HG02970 (cell line): Measurements from ENCODE around the gene TARS1.

Experiments
- ATAC-seq: cut with Tn5 transposase; IDR thresholded peaks from one replicate; pipeline ENCODE4 v1.9.1; 2021; ENCODE audit warnings: mild to moderate bottlenecking, moderate library complexity, moderate number of reproducible peaks; ENCODE audit not compliant: unreplicated experiment, low FRiP score

TARS1 gene

GRCh38 chr5:33438996-33439395, 1.8 kb upstream of the TARS1 start:
- no peak for ATAC-seq

DNA sequence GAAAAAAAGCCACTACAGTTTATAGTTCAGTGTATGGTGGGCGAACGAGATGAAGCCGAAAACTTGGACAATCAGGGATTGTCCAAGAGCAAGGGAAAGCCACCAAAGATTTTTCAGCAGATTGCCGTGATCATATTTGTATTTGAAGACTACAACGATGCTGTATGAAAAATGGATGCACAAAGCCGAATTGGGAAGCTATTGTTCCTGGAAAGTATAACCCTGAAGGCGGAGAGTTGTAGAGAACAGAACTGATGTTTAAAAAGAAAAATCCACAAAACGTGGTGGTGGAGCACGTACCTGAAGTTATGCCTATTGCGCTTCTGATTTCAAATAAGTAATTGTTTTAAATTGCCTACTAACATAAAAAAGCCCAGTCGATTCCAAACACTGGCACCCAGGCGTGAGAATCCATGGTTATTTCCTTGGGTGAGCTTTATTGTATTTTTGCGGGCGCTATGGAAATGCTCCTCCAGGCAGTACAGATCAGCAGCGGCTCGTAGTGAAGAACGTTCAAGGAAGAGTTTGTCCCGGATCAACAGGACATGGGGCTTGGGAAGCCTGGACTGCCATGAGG, 772 bp upstream of the TARS1 start:
- ATAC-seq = no peak

DNA sequence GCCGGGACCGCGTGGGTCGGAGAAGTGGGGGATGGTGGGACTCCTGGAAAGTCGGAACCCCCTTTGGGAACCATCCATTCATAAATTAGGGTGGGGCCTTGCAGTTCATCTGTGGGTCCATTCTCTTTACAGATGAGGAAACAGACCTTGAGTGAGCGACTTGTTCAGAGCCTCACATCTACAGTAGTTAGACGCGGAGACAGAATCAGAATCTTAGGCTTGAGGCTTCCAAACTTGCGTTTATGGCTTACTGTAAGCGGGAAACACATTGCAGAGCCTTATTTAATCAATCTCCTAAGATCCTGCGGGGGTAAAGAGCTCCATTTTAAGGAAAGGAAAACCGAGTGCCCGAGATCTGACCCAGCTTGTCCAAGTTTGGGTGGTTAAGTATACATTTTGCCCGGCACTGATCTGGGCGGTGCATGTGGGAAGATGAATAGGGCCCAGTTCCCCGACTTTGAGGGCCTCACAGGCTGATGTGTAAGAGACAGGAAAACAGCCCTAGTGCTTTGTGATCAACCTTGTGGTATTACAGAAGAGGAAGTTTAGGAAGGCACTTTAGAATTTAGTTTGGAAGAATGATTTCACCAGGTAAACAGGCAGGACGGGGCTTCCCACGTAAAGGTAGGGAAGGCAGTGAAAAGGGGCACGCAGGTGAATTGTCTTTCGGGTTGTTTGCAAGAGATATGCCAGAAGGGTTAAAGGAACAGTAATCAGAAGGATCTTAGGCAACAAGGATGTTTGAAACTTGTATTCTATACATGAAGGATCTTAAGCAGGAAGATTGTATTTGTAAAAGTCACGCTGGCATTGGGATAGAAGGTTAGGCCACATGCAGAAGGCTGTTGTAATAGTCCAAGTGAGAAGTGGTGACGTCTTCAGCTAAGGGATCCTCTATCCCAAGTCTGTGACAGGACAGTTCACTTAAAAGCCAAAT, 744 bp downstream of the TARS1 start:
- no peak for ATAC-seq

DNA sequence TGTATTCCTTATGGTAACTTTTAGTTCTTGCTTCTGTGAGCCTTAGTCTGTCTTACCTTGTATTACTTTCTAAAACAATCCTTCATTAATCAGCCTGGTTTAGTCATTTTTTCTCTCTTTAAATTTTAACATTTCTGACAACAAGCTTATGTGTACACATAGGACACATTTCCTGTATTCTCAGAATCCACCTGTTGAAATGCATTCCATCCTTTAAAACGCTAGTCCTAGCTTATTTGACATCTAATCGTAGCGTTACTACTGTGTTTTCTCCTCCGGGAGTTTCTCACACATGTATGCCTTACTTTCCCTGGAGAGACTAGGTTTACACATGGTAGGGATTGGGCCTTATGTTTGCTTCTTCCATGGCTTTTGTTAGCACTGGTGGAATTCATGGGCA, 3.8 kb downstream of the TARS1 start:
- no peak for ATAC-seq

GRCh38 chr5:33445798-33446197, 5.0 kb downstream of the TARS1 start:
- ATAC-seq = no peak

DNA sequence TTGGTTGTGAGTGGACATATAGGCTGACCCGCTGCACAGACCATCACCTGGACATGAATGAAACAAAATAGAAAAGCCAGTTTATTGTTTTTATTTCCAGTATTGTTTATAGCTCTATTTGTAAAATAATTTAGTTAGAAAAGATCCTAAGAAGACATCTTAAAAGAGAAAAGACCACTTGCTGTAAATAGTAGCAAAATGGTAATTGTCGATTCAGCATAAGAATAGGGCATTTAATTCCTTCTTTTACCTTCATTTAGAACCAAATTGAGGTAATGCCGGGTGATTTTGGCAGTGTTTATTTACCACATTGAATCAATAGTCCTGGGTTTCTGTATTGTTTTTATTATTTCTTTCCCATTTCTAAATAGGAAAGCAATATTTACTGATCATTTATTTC, 7.4 kb downstream of the TARS1 start:
- ATAC-seq = no peak

- ATAC-seq = no peak
Measured at GRCh38 chr5:33457126-33457525, 16.4 kb downstream of the TARS1 start.

DNA sequence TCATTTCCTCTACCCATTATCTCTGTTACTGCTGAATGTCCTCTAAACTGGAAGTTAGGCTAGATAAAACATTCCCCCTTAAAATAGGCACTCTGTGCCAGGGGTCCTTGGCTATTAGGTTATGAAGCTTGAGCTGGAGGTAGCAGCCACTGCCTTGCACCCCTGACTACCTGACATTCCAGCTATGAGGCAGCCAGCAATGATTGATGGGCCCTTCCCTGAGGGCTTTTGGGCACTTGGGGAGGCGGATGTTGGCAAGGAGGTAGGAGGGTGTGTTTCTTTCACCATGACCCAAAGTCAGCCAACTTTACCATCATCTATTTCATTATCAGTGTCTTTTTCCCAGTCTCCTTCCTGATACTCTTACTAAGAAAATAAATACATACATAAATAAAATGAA, 17.1 kb downstream of the TARS1 start:
- no peak for ATAC-seq

DNA sequence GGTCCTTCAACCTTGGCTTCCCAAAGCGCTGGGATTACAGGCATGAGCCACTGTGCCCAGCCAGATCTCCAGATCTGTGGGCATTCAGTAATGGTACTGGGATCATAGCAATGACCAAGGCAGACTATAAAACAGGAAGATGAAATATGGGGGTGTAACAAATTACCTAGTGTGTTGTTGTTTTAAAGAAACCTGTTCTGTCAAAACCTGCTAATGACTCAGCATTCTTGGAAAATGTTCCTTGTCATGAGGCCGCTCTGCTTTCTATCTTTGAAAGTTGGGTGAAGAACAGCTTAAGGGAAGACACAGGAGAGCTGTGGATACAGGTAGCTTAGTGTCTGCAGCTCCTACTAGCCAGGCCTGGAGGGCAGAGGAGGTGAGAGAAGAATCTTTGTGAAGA, 19.4 kb downstream of the TARS1 start:
- ATAC-seq = no peak

- ATAC-seq = no peak
Measured at GRCh38 chr5:33462456-33462855, 21.7 kb downstream of the TARS1 start.

- ATAC-seq = no peak
Measured at GRCh38 chr5:33465120-33465519, 24.4 kb downstream of the TARS1 start.

DNA sequence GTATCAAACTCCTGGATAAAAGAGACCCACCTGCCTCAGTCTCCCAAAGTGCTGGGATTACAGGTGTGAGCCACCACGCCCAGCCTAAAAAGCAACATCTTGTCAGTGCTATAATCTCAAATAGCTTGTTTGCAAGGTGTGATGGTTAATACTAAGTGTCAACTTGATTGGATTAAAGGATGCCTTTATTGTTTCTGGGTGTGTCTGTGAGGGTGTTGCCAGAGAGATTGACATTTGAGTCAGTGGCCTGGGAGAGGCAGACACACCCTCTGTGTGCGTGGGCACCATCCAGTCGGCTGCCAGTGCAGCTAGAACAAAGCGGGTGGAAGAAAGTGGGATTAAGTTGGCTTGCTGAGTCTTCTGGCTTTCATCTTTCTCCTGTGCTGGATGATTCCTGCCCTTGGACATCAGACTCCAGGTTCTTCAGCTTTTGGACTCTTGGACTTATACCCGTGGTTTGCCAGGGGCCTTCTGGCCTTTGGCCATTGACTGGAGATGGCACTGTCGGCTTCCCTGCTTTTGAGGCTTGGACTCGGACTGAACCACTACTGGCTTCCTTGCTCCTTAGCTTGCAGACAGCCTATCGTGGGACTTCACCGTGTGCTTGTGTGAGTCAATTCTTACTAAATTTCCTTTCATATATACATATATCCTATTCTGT, 28.1 kb downstream of the TARS1 start:
- no peak for ATAC-seq

DNA sequence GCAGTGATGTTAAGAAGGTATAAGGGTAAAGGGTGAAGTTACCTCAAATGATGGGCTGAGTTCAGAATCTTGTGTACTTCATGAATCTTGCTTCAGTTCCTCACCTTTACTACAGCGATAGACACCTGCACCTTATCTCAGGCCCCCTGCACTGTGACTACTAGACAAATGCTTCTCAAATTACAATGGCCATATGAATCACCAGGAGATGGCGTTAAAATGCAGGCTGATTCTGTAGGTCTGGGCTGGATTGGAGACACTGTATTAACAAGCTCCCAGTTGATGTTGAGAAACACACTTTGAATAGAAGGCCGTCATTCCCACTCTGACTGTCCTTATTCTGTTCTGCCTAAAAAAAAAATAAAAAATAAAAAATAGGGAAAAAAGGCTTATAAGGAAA, 29.8 kb downstream of the TARS1 start:
- no peak for ATAC-seq

DNA sequence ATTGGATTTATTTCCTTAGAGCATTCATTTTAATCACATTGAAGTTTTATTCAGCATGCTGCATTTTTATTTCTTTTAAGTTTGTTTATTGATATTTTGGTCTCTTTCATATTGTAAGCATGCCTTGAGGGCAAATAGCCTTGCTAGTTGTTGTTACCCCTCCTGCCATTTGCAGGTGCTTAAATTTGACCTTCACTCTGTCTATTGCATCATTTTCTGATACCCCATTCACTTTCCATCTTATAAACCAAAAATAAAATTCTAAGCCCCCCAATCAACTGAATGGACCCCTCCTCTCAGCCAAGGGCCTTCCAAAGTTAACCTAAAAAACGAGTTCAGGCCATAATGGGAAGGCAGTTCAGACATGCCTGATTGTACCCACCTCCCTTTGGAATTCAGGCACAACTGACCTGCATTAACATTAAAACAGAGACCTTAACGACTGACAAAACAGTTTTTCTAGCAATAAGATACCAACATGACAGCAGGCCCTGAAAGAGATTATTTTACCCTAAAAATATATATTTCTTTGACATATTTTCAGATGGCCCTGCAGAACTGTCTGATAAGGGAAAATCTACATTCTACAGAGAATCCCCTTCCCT, 32.1 kb downstream of the TARS1 start:
- no peak for ATAC-seq

DNA sequence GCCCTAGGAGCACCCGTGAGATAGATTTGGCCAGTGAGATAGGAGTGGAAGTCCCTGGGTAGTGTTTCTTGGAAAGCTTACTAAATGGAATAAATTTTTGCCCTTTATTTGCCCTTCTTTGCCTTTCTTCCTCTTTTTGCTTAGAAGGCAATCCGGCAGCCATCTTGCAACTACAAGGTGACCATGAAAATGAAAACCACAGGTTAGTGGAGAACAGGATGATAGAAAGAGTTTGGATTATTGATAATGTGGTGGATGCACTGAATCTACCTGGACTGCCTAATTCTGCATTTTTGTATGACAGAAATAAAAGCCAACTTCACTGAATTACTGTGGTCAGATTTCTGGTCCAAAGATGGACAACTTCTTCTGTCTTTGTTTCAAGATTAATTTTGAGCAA, 33.2 kb downstream of the TARS1 start:
- ATAC-seq = no peak

DNA sequence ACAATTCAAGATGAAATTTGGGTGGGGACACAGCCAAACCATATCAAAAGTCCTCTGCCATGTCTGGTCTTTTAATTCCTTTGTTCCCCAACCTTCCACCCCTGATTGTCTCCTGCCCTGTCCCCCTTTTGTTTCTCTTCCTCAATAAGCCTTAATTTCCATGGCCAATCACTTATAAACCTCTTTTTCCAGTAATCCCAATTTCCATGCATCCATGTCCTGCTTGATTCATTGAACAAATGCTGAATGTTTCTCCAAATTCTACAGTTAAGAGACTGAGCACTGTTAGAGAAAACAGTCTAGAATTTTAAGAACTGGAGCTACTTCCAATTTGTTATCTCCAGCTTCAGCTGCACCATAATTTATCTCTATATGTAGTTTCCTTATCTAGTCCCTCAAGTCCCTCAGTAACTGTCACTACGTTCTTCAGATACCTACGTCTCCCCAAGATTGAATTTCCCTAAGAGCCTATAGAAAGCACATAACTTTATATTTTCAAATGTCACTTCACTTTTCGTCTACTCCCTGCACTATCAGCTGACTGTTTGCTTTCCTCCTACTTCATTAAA, 34.2 kb downstream of the TARS1 start:
- ATAC-seq = no peak

- no peak for ATAC-seq
Measured at GRCh38 chr5:33475706-33476105, 34.9 kb downstream of the TARS1 start.

DNA sequence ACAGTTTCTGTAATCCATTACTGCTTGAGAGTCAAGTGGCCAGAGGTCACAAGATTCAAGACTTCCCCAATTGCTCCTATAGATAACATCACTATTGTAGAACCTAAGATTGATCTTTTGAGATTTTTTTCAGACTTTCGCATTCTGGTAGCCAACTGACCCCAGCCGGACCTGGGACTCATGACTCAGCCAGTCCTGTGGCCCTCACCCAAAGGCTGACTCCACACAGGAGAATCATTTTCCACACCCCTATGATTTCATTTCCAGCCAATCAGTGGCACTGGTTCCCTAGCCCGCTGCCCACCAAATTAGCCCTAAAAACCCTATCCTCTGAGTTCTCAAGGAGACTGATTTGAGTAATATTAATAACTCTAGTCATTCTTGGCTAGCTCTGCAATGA, 36.2 kb downstream of the TARS1 start:
- no peak for ATAC-seq

- ATAC-seq = no peak
Measured at GRCh38 chr5:33477816-33478215, 37.1 kb downstream of the TARS1 start.

DNA sequence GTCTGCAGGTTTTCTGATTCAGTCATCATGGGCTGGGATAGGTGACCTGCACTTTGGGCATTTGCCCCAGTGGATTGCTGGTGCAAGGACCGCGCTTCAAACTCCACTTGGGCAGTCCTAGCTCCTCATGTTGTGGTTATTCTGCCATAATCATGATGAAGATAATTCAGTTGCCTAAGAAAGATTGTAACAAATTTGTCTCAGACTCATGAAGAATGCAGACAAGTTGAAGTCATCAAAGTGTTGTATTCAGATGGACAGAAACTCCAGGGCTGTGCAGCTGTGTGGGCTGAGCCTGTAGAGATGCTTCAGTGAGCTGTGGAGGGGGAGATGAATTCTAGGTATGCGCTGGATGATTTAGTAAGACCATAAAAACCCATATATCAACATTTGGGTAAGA, 38.5 kb downstream of the TARS1 start:
- ATAC-seq = no peak

DNA sequence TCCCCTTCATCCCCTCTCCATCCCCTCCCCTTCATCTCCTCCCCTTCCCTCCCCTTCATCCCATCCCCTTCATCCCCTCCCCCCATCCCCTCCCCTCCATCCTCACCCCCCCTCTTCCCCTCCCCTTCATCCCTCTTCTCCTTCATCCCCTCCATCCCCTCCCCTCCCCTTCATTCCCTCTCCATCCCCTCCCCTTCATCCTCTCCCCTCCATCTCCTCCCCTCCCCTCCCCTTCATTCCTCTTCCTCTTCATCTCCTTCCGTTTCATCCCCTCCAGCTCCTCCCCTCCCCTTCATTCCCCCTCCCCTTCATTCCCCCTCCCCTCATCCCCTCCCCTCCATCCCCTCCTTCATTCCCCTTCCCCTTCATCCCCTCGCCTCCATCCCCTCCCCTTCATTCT, 40.1 kb downstream of the TARS1 start:
- ATAC-seq = no peak
